SK-N-SH treated with all-trans-retinoic acid at 6 μM for 48 hours (cell line): ENCODE results near the gene PRR23E.

Experiments used
- ATAC-seq: fragments of 200-7000 bp; cut with Tn5 transposase; 3 replicates; pipeline ENCODE4 v1.9.1; 2020; ENCODE audit warnings: mild to moderate bottlenecking, moderate library complexity
- BACH2 ChIP-seq: fragments of 250-450 bp; sonication (Bioruptor Pico); IDR thresholded peaks from 2 replicates; pipeline ENCODE4 v1.9.0; 2021; ENCODE audit warnings: mild to moderate bottlenecking, borderline replicate concordance
- CREB5 ChIP-seq: fragments of 250-450 bp; sonication (Bioruptor Pico); IDR thresholded peaks from 2 replicates; pipeline ENCODE4 v1.5.1; 2020; ENCODE audit warnings: low read depth, mild to moderate bottlenecking, moderate library complexity
- CSRNP3 ChIP-seq: fragments of 250-450 bp; sonication (Bioruptor Pico); IDR thresholded peaks from 2 replicates; pipeline ENCODE4 v1.5.1; 2021; ENCODE audit warnings: mild to moderate bottlenecking, moderate library complexity
- ESRRG ChIP-seq: fragments of 250-450 bp; sonication (Bioruptor Pico); IDR thresholded peaks from 2 replicates; pipeline ENCODE4 v1.6.1; 2021; ENCODE audit warnings: mild to moderate bottlenecking
- GLIS3 ChIP-seq: fragments of 250-450 bp; sonication (Bioruptor Pico); IDR thresholded peaks from 2 replicates; pipeline ENCODE4 v1.5.0; 2020; ENCODE audit warnings: mild to moderate bottlenecking, moderate library complexity
- ISL1 ChIP-seq: fragments of 250-450 bp; sonication (Bioruptor Pico); IDR thresholded peaks from 2 replicates; pipeline ENCODE4 v2.1.2; 2022; ENCODE audit warnings: mild to moderate bottlenecking, moderate library complexity
- OSR1 ChIP-seq: fragments of 250-450 bp; sonication (Bioruptor Pico); IDR thresholded peaks from 2 replicates; pipeline ENCODE4 v1.8.0; 2022; ENCODE audit warnings: moderate library complexity, mild to moderate bottlenecking, inconsistent platforms
- PATZ1 ChIP-seq: fragments of 250-450 bp; sonication (Bioruptor Pico); IDR thresholded peaks from 2 replicates; pipeline ENCODE4 v1.8.0; 2020; ENCODE audit warnings: mild to moderate bottlenecking, moderate library complexity, borderline replicate concordance
- RARB ChIP-seq: fragments of 250-450 bp; sonication (Bioruptor Pico); IDR thresholded peaks from 2 replicates; pipeline ENCODE4 v1.8.0; 2021; ENCODE audit warnings: mild to moderate bottlenecking, moderate library complexity
- SNAI2 ChIP-seq: fragments of 250-450 bp; sonication (Bioruptor Pico); IDR thresholded peaks from 2 replicates; pipeline ENCODE4 v1.5.0; 2020; ENCODE audit warnings: mild to moderate bottlenecking, moderate library complexity
- TCF4 ChIP-seq: fragments of 250-450 bp; sonication (Bioruptor Pico); IDR thresholded peaks from 2 replicates; pipeline ENCODE4 v1.8.0; 2021; ENCODE audit warnings: mild to moderate bottlenecking, moderate library complexity, borderline replicate concordance
- TOX ChIP-seq: fragments of 250-450 bp; sonication (Bioruptor Pico); IDR thresholded peaks from 2 replicates; pipeline ENCODE4 v1.8.0; 2021; ENCODE audit warnings: mild to moderate bottlenecking, moderate library complexity, borderline replicate concordance
- ZC3H10 ChIP-seq: fragments of 250-450 bp; sonication (Bioruptor Pico); IDR thresholded peaks from 2 replicates; pipeline ENCODE4 v1.5.1; 2021; ENCODE audit warnings: mild to moderate bottlenecking, moderate library complexity
- ZFP3 ChIP-seq: fragments of 250-450 bp; sonication (Bioruptor Pico); IDR thresholded peaks from 2 replicates; pipeline ENCODE4 v1.5.0; 2020; ENCODE audit warnings: mild to moderate bottlenecking, moderate library complexity
- ZFP30 ChIP-seq: fragments of 450-650 bp; formaldehyde crosslinking; IDR thresholded peaks from 2 replicates; pipeline ENCODE4 v1.5.0; 2022; ENCODE audit warnings: mild to moderate bottlenecking, moderate library complexity
- ZNF565 ChIP-seq: fragments of 450-650 bp; formaldehyde crosslinking; conservative IDR thresholded peaks from 2 replicates; pipeline ENCODE4 v1.5.0; 2020; ENCODE audit warnings: low read depth, mild to moderate bottlenecking, moderate library complexity
- ZNF70 ChIP-seq: fragments of 450-650 bp; formaldehyde crosslinking; IDR thresholded peaks from 2 replicates; pipeline ENCODE4 v1.5.0; 2020; ENCODE audit warnings: mild to moderate bottlenecking, moderate library complexity
- ZNF8 ChIP-seq: fragments of 450-650 bp; formaldehyde crosslinking; IDR thresholded peaks from 2 replicates; pipeline ENCODE4 v1.5.0; 2020; ENCODE audit warnings: mild to moderate bottlenecking, moderate library complexity
- TF ChIP-seq, protein P1 (sequence below): fragments of 250-450 bp; sonication (Bioruptor Pico); IDR thresholded peaks from 2 replicates; pipeline ENCODE4 v1.8.0; 2021; ENCODE audit warnings: low read depth, mild to moderate bottlenecking, moderate library complexity, borderline replicate concordance
- TF ChIP-seq, protein P2 (sequence below): fragments of 250-450 bp; sonication (Bioruptor Pico); IDR thresholded peaks from 2 replicates; pipeline ENCODE4 v1.5.0; 2020; ENCODE audit warnings: mild to moderate bottlenecking, moderate library complexity

The PRR23E gene

DNA sequence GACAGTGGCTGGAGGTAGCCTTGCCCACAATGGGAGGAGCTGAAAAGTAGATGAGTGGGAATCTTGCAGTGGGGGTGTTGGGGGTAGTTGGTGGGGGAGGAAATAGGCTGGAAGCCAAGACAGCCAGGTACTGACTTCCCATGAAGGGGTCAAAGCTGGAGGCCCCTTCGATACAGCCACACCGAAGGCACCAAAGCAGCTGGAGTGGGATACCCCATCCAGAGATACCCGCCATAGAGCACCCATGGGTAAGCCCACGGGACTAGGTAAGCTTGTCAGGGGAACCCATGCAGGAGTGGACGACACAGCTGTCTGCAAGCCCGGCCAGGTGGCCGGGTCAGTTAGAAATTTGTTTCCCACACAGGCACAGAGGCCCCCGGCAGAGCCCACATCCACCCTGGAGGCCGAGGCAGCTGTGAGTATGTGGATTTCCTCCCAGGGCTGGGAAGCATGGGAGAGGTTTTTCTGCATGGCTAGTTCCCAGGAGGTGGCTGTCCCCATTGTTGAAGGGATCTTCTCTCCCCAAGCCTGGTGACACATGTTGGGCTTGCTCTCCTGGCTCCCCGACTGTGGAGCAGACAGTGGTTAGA lies 28.6 kb downstream of the PRR23E start (continued):
- TF ChIP-seq, protein P1, sequence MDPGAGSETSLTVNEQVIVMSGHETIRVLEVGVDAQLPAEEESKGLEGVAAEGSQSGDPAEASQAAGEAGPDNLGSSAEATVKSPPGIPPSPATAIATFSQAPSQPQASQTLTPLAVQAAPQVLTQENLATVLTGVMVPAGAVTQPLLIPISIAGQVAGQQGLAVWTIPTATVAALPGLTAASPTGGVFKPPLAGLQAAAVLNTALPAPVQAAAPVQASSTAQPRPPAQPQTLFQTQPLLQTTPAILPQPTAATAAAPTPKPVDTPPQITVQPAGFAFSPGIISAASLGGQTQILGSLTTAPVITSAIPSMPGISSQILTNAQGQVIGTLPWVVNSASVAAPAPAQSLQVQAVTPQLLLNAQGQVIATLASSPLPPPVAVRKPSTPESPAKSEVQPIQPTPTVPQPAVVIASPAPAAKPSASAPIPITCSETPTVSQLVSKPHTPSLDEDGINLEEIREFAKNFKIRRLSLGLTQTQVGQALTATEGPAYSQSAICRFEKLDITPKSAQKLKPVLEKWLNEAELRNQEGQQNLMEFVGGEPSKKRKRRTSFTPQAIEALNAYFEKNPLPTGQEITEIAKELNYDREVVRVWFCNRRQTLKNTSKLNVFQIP (CRISPR knock-in tag), result no peak

DNA sequence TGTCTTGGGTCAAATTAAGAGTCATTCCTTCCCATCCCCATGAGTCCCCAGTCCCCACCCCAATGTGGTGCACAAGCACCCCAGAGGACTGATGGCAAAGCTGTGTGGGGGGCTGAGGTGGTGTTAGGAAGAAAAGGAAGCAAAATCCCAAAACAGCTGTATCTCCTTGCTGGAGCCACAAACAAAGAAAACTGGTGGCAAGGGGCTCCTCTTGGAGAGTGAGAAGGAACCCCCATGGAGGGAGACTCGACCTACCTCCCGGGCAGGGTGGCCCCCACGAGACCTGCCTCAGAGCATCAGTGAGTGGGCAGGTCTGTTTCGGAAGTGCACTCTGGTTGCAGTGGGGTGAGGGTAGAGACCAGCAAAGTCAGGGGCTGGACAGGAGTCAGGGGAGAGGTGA lies 29.2 kb downstream of the PRR23E start:
- TF ChIP-seq ZNF70 (CRISPR knock-in tag), result no peak
- TF ChIP-seq PATZ1, result no peak
- no peak for TF ChIP-seq GLIS3
- TF ChIP-seq ZNF565, result no peak
- TF ChIP-seq SNAI2 (CRISPR knock-in tag), result no peak
- no peak for TF ChIP-seq TCF4 (CRISPR knock-in tag)
- TF ChIP-seq, protein P1 (CRISPR knock-in tag), result no peak
- no peak for TF ChIP-seq TOX (CRISPR knock-in tag)
- no peak for TF ChIP-seq BACH2 (CRISPR knock-in tag)
- TF ChIP-seq ESRRG, result no peak
- TF ChIP-seq ZC3H10, result no peak
- TF ChIP-seq ZNF8 (CRISPR knock-in tag), result no peak
- no peak for TF ChIP-seq RARB (CRISPR knock-in tag)
- no peak for TF ChIP-seq ZFP3 (CRISPR knock-in tag)
- TF ChIP-seq CREB5 (CRISPR knock-in tag), result no peak
- ATAC-seq, result no peak

DNA sequence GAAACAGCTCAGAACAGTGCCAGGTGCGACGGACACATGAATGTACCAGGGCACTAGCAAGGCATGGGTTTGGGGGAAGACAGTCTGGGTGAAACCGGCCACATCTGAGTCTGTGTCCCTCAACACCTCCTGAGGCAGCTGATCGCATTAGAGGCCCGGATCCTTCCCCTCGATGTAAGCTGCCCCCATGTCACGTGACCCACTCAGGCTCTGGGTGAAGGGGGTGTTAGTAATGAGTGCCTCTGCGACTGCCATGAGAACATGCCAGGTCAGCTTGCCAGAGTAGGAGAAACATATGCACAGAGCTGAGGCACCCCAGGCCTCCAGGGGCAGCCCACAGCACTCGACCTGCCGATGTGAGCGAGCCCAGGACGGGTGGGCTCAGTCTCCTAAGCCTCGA lies 29.7 kb downstream of the PRR23E start:
- no peak for ATAC-seq
- no peak for TF ChIP-seq CREB5 (CRISPR knock-in tag)
- no peak for TF ChIP-seq TCF4 (CRISPR knock-in tag)
- TF ChIP-seq ZFP3 (CRISPR knock-in tag), result no peak
- no peak for TF ChIP-seq TOX (CRISPR knock-in tag)
- no peak for TF ChIP-seq ZNF8 (CRISPR knock-in tag)
- TF ChIP-seq ISL1 (CRISPR knock-in tag), result no peak
- no peak for TF ChIP-seq ZNF70 (CRISPR knock-in tag)
- TF ChIP-seq RARB (CRISPR knock-in tag), result no peak
- TF ChIP-seq CSRNP3 (CRISPR knock-in tag), result no peak
- TF ChIP-seq SNAI2 (CRISPR knock-in tag), result no peak
- TF ChIP-seq ZNF565, result no peak
- no peak for TF ChIP-seq BACH2 (CRISPR knock-in tag)
- no peak for TF ChIP-seq ZFP30 (CRISPR knock-in tag)
- TF ChIP-seq ZC3H10, result no peak
- TF ChIP-seq OSR1 (CRISPR knock-in tag), result no peak
- TF ChIP-seq GLIS3, result no peak
- TF ChIP-seq, protein P2, sequence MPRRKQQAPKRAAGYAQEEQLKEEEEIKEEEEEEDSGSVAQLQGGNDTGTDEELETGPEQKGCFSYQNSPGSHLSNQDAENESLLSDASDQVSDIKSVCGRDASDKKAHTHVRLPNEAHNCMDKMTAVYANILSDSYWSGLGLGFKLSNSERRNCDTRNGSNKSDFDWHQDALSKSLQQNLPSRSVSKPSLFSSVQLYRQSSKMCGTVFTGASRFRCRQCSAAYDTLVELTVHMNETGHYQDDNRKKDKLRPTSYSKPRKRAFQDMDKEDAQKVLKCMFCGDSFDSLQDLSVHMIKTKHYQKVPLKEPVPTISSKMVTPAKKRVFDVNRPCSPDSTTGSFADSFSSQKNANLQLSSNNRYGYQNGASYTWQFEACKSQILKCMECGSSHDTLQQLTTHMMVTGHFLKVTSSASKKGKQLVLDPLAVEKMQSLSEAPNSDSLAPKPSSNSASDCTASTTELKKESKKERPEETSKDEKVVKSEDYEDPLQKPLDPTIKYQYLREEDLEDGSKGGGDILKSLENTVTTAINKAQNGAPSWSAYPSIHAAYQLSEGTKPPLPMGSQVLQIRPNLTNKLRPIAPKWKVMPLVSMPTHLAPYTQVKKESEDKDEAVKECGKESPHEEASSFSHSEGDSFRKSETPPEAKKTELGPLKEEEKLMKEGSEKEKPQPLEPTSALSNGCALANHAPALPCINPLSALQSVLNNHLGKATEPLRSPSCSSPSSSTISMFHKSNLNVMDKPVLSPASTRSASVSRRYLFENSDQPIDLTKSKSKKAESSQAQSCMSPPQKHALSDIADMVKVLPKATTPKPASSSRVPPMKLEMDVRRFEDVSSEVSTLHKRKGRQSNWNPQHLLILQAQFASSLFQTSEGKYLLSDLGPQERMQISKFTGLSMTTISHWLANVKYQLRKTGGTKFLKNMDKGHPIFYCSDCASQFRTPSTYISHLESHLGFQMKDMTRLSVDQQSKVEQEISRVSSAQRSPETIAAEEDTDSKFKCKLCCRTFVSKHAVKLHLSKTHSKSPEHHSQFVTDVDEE (CRISPR knock-in tag), result no peak
